ENCODE results near the gene EXOG. TPM values are rescaled to one million over a fixed set of nuclear protein-coding genes. Genes with fewer than 3 reads are reported as not detected.

The EXOG gene
- total RNA-seq, 2 donors from 2014 or later, result 23.4 to 36.6 TPM

DNA sequence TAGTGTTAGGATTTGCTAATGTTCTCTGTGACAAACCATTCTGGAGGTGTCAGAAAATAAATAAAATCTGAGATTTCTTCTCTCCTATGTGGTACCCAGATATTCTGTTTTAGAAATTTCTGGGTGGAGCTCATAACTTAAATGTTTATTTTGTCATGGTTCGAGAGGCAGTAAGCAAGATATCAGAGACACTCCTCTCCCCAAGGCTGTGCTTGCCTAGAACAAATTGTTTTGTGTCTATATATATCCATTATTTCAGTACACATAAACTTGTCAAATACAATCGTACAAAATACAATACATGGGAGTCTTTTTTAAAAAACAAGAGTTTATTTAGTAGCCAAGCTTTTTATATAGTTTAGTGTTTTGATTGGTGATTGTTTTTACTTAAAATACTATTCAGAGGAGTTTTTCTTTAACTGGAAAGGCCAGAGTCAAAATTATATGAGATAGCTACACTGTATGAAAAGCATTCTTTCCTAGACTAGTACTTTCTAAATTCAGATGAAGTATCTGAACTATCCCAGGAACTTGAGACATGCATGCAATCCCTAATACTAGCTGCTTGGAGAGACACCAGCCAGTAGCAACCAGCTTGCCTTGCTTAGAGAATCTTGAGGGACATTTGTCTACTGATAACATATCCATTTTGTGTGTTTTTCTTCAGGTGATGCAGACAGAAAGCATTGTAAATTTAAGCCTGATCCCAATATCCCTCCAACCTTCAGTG, 4.7 kb downstream of the EXOG start:
- Histone ChIP-seq H3K27ac (peak overlapping the region; percentile 32 to 93), H3K4me3 (no peak overlapping the region), H3K27me3 (no peaks in the 10 kb centered on the region), H3K4me1 (peaks cover 0 to 37% of the 10 kb centered on the region in 2 donors), H3K9me3 (no peaks in the 10 kb centered on the region), H3K36me3 (peaks cover 51% of the 10 kb centered on the region)
- no peak for DNase-seq (ENCODE audit: low spot score)
- no peak for TF ChIP-seq CTCF (IDR thresholded peaks at IDR 0.05)

DNA sequence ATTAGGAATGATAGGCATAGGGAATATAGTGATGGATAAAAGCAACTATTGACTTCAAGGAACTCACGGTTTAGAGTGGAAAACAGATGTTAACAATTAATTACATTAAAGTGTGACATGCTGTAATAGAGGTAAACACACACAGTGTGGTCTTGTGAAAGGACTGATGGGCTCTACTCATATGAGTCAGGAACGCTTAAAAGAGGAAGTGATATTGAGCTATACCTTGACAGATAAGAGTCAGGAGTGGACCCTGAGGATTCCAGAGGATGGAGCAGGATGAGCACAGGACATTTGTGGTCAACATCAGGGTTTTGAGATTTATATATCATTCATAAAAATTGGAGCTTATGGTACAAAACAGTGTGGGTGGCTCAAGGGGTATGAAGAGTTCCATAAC, 11.0 kb downstream of the EXOG start:
- Histone ChIP-seq H3K4me1 (no peaks in the 10 kb centered on the region), H3K36me3 (peaks cover 77% of the 10 kb centered on the region), H3K27me3 (no peaks in the 10 kb centered on the region), H3K27ac (no peak overlapping the region), H3K4me3 (no peak overlapping the region), H3K9me3 (no peaks in the 10 kb centered on the region)
- DNase-seq (ENCODE audit: low spot score), result no peak
- no peak for TF ChIP-seq CTCF (IDR thresholded peaks at IDR 0.05)

DNA sequence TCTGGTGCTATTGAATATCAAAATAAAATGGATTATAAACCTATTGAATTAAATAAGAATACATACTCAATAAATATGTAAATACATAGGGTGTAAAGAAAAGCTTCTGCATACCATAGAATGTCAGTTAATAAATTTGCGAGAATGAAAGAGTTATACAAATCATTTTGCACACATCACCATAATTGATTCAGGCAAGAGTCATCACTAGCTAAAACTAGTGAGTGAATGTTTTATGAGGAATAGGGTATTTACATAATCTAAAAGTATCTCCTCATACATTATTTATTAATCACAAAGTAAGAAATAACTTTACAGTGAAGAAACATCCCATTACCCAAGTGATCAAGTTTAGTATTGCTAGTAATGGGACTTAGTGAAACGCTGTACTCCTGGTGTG, 13.6 kb downstream of the EXOG start:
- Histone ChIP-seq H3K4me3 (no peak overlapping the region), H3K36me3 (peaks cover 75% of the 10 kb centered on the region), H3K27me3 (no peaks in the 10 kb centered on the region), H3K9me3 (no peaks in the 10 kb centered on the region), H3K4me1 (no peaks in the 10 kb centered on the region), H3K27ac (no peak overlapping the region)
- DNase-seq (ENCODE audit: low spot score), result no peak
- no peak for TF ChIP-seq CTCF (IDR thresholded peaks at IDR 0.05)

- Histone ChIP-seq H3K9me3 (no peaks in the 10 kb centered on the region), H3K27me3 (no peaks in the 10 kb centered on the region), H3K36me3 (peaks cover 75% of the 10 kb centered on the region), H3K4me3 (no peak overlapping the region), H3K27ac (no peak overlapping the region), H3K4me1 (no peaks in the 10 kb centered on the region)
- TF ChIP-seq CTCF (IDR thresholded peaks at IDR 0.05), result no peak
- no peak for DNase-seq (ENCODE audit: low spot score)
These were observed 14.5 kb downstream of the EXOG start for GRCh38 chr3:38510631-38511030.

- DNase-seq (ENCODE audit: low spot score), result no peak
- Histone ChIP-seq H3K4me1 (no peaks in the 10 kb centered on the region), H3K36me3 (peaks cover 77% of the 10 kb centered on the region), H3K27ac (no peak overlapping the region), H3K27me3 (no peaks in the 10 kb centered on the region), H3K4me3 (no peak overlapping the region), H3K9me3 (peaks cover 0 to 4% of the 10 kb centered on the region in 2 donors)
- TF ChIP-seq CTCF (IDR thresholded peaks at IDR 0.05), result no peak
These were observed 15.4 kb downstream of the EXOG start for GRCh38 chr3:38511546-38511945.

- no peak for TF ChIP-seq CTCF (IDR thresholded peaks at IDR 0.05)
- no peaks in the 10 kb centered on the region for H3K27me3 ChIP-seq
- peaks cover 0 to 8% of the 10 kb centered on the region in 2 donors for H3K9me3 ChIP-seq
- H3K27ac ChIP-seq, result no peak overlapping the region
- H3K36me3 ChIP-seq, result peaks cover 48% of the 10 kb centered on the region
- no peak for DNase-seq (ENCODE audit: low spot score)
- no peak overlapping the region for H3K4me3 ChIP-seq
- H3K4me1 ChIP-seq, result peaks cover 0 to 8% of the 10 kb centered on the region in 2 donors
These were observed 19.2 kb downstream of the EXOG start for GRCh38 chr3:38515367-38515766.

All from right atrium auricular region (tissue), 2 donors.